GM18517 (cell line): ENCODE data around the gene DLL4.

ENCODE experiments used
- ATAC-seq: cut with Tn5 transposase; IDR thresholded peaks from one replicate; pipeline ENCODE4 v1.9.1; 2021; ENCODE audit warnings: mild to moderate bottlenecking, moderate library complexity; ENCODE audit not compliant: unreplicated experiment

Gene DLL4

GRCh38 chr15:40925863-40926658, 3.1 kb upstream of the DLL4 start:
- no peak for ATAC-seq

DNA sequence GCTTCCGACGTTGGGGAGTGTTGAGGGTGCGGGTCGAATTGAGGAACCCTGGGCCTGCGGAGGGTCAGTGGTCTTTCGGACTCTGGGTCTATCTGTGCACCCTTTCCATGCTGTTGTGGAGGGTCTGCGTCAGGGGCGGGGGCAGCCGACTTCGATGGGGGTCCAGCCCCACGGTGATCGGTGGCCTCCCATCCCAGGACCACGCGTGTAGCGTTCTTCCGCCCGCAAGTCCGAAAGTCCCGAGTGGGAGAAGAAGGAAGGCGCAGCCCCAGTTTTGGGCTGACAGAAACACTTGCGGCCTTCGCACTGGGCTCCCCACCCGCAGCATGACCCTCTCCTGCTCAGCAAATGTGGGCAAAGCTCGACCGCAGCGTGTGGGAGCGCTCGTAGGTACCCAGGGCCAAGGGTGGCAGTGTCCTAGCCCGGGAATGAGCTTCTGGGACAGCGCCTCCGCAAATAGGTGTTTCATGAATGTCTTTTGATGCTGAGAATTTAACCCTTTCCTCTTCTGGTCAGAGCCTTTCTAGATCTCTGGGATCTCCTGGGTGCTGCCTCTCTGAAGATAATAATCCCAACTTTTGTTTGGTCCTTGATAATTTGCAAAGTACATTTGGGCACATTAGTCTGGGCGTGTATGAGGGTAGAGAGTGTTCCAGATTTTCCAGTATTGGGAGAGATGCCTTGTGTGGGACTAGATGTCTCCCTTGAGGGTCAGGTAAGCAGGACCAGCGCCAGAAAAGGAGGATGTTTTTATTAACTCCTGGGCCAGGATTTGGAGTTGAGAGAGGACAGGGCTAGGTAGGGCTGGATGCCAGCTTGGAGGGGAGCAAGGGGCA, 2.3 kb upstream of the DLL4 start:
- ATAC-seq: no peak

DNA sequence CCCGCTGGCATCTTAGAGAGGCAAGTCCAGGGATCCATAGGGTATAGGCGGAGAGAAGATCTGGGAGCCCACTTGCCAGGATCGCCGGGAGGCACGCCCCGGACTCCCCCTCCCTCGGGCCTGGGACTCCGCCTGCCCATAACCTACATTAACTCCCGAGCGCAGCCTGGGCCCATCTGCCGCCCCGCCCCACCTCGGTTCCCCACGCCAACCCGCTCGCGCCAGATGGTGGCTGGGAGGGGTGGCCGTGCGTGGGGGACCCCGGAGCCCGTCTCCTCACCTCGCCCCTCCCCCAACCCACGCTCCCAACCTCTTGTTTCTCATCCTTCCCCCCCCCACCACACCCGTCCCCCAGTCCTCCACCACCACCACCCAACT, 1.7 kb upstream of the DLL4 start:
- ATAC-seq: no peak

- ATAC-seq: no peak
Observed at GRCh38 chr15:40927873-40928806, 1.0 kb upstream of the DLL4 start.

- ATAC-seq: no peak
Observed at GRCh38 chr15:40929660-40930429, 705 bp downstream of the DLL4 start.

DNA sequence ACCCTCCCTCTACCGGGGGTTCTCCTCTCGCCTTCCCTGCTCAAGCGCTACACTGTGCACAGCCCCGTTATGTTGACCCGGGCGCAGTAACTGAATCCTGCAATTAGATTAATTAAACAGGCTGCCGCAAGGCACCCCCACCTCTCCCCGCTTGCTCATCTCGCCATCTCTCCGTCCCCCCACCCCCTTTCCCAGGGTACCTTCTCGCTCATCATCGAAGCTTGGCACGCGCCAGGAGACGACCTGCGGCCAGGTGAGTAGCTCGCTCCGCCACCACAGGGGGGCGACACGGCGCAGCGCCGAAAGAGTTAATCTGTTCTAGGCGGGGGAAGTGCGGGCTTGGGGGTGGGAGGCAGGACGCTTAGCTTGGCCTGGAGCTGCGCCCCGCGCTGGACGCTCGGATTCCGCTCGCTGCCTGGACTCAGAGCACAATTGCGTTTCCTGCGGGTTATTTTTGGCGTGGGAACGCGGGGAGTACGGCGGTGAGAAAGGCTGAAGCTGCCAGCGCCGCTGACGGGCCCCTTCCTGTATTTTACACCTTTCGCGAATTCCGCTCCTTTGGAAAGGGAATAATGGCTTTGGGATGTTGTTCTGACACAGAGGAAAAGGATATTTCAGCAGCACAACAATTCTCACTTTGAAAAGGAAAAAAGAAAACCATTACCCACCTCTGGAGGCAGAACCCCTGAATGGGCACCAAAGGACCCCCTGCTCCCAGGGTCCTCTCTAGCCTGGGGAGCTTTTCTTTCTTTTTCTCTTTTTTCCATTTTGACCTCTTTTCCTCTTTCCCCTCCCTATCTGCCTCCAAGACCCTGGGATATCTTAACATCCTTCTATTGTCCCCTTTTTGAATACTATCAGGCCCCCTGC, 1.5 kb downstream of the DLL4 start:
- no peak for ATAC-seq

- ATAC-seq: no peak
Observed at GRCh38 chr15:40931300-40932142, 2.4 kb downstream of the DLL4 start.

DNA sequence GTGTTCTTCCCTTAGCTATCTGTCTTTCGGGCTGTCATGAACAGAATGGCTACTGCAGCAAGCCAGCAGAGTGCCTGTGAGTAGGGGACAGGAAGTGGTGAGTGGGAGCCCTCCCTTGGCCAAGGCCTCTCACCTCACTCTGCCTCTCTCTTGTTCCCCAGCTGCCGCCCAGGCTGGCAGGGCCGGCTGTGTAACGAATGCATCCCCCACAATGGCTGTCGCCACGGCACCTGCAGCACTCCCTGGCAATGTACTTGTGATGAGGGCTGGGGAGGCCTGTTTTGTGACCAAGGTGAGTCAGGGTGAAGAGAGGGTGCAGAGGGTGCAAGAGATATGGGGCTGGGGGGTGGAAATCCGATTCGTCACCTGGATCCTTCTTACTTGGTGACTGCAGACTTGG, 3.0 kb downstream of the DLL4 start:
- no peak for ATAC-seq

DNA sequence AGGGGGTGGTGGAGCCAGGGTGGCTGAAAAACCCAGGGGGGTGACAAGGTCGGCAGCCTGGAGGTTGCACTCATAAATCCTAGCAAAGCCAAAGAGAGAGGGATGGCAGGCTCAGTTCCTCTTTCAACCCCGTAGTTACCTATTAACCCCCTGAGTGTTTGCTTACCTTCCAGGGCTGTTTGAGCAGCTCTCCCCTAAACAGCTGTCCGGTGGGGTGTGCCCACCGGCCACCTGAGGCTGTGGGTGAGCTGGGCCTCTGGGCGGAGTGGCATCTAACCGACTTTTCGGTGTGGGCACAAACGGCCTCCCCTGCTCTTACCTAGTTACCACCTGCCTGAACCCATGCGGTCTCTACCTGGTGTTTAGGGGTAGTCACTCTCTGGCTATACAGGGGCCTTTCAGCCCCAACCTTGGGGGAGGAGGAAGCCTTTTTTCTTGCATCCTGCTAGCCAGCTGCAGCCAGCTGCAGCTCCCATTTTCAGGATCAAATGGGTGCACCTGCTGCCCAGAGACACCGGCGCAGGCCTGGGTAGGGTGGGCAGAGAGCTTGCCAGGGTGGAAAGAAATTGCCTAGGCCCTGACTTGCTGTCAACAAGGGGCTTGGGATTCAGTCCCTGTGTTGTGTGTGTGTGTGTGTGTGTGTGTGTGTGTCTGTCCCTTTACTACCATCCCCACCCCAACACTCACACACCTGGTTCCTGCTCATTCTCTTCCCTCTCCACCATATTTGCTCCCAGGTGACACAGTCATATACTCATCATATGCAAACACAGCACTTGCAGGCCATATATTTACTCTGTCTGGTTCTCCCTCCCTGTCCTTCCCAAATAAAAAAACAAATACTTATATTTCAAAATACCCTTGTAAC, 3.7 kb downstream of the DLL4 start:
- ATAC-seq: no peak

- no peak for ATAC-seq
Observed at GRCh38 chr15:40933517-40933902, 4.4 kb downstream of the DLL4 start.

DNA sequence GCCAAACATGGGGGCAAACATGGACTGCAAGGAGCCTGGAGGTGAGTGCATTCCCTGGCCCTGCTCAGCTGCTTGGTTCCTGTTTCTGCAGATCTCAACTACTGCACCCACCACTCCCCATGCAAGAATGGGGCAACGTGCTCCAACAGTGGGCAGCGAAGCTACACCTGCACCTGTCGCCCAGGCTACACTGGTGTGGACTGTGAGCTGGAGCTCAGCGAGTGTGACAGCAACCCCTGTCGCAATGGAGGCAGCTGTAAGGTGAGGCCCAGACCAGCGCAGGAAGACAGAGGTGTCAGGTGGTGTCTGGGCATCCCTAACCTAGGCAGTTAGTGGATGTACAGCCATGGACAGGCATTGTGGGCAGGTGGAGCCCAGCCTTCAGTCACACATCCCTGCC, 5.3 kb downstream of the DLL4 start:
- ATAC-seq: no peak

DNA sequence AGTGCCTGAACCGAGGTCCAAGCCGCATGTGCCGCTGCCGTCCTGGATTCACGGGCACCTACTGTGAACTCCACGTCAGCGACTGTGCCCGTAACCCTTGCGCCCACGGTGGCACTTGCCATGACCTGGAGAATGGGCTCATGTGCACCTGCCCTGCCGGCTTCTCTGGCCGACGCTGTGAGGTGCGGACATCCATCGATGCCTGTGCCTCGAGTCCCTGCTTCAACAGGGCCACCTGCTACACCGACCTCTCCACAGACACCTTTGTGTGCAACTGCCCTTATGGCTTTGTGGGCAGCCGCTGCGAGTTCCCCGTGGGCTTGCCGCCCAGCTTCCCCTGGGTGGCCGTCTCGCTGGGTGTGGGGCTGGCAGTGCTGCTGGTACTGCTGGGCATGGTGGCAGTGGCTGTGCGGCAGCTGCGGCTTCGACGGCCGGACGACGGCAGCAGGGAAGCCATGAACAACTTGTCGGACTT, 7.1 kb downstream of the DLL4 start:
- ATAC-seq: no peak

GRCh38 chr15:40936709-40937666, 7.8 kb downstream of the DLL4 start:
- no peak for ATAC-seq

DNA sequence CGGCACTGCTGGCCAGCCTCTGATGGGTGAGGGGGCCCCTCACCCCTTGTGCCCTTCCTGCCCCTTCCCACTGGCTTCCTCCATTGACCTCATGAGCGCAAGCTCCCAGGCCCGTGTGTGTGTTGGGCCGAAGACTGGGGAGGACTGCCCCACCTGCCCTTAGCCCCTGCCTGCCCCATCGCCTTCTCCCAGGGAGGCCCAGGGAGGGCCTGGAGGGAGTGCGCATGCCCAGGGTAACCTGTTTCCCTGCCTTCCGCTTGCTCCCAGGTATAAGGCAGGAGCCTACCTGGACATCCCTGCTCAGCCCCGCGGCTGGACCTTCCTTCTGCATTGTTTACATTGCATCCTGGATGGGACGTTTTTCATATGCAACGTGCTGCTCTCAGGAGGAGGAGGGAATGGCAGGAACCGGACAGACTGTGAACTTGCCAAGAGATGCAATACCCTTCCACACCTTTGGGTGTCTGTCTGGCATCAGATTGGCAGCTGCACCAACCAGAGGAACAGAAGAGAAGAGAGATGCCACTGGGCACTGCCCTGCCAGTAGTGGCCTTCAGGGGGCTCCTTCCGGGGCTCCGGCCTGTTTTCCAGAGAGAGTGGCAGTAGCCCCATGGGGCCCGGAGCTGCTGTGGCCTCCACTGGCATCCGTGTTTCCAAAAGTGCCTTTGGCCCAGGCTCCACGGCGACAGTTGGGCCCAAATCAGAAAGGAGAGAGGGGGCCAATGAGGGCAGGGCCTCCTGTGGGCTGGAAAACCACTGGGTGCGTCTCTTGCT, 8.8 kb downstream of the DLL4 start:
- no peak for ATAC-seq

GRCh38 chr15:40938536-40938870, 9.4 kb downstream of the DLL4 start:
- no peak for ATAC-seq

- no peak for ATAC-seq
Observed at GRCh38 chr15:40940296-40940801, 11.2 kb downstream of the DLL4 start.
